Neural crest cell (in vitro differentiated cells): ENCODE data around the gene DHRS7B. TPM values are rescaled to one million over a fixed set of nuclear protein-coding genes. Genes with fewer than 3 reads are reported as not detected.

Experiments
- DNase-seq: peaks from one replicate; pipeline ENCODE4 v3.0.0; 2021; ENCODE audit warnings: low read depth, mixed read lengths, low spot score
- H3K27ac Mint-ChIP-seq: one replicate; pipeline ENCODE4 v1.8.0; 2021; ENCODE audit warnings: mild to moderate bottlenecking, mixed read lengths; ENCODE audit not compliant: unreplicated experiment
- H3K27me3 Mint-ChIP-seq: 2 replicates; pipeline ENCODE4 v1.8.0; 2021; ENCODE audit warnings: low read depth, mild to moderate bottlenecking, mixed read lengths
- H3K36me3 Mint-ChIP-seq: 2 replicates; pipeline ENCODE4 v1.8.0; 2021; ENCODE audit warnings: low read depth, mild to moderate bottlenecking, mixed read lengths
- H3K4me1 Mint-ChIP-seq: 2 replicates; pipeline ENCODE4 v1.8.0; 2021; ENCODE audit warnings: mixed read lengths
- H3K4me3 Mint-ChIP-seq: one replicate; pipeline ENCODE4 v1.8.0; 2021; ENCODE audit warnings: mild to moderate bottlenecking, mixed read lengths
- H3K9me3 Mint-ChIP-seq: 2 replicates; pipeline ENCODE4 v1.8.0; 2021; ENCODE audit warnings: mixed read lengths
- CTCF ChIP-seq: fragments of 200-600 bp; sonication (generic); conservative IDR thresholded peaks from 2 replicates; pipeline ENCODE4 v1.5.0; 2021; ENCODE audit warnings: antibody characterized with exemption, mild to moderate bottlenecking
- total RNA-seq: library from RNA; stranded (reverse); gene quantifications from 2 replicates; pipeline ENCODE4 v1.2.1, GENCODE V29; 2021

DHRS7B gene
- total RNA-seq, 1 donor from 2014 or later: 14.8 TPM

GRCh38 chr17:21183468-21183867 lies 56.7 kb downstream of the DHRS7B start:
- no peaks in the 10 kb centered on the region for H3K9me3 Mint-ChIP-seq
- H3K4me3 Mint-ChIP-seq: no peak overlapping the region
- H3K36me3 Mint-ChIP-seq: no peaks in the 10 kb centered on the region
- no peaks in the 10 kb centered on the region for H3K27me3 Mint-ChIP-seq
- TF ChIP-seq CTCF: no peak
- no peak overlapping the region for H3K27ac Mint-ChIP-seq
- no peaks in the 10 kb centered on the region for H3K4me1 Mint-ChIP-seq
- no peak for DNase-seq

GRCh38 chr17:21184570-21184969 lies 57.8 kb downstream of the DHRS7B start:
- H3K9me3 Mint-ChIP-seq: no peaks in the 10 kb centered on the region
- H3K27me3 Mint-ChIP-seq: no peaks in the 10 kb centered on the region
- no peak for DNase-seq
- no peak for TF ChIP-seq CTCF
- H3K27ac Mint-ChIP-seq: no peak overlapping the region
- no peaks in the 10 kb centered on the region for H3K4me1 Mint-ChIP-seq
- no peak overlapping the region for H3K4me3 Mint-ChIP-seq
- H3K36me3 Mint-ChIP-seq: no peaks in the 10 kb centered on the region

DNA sequence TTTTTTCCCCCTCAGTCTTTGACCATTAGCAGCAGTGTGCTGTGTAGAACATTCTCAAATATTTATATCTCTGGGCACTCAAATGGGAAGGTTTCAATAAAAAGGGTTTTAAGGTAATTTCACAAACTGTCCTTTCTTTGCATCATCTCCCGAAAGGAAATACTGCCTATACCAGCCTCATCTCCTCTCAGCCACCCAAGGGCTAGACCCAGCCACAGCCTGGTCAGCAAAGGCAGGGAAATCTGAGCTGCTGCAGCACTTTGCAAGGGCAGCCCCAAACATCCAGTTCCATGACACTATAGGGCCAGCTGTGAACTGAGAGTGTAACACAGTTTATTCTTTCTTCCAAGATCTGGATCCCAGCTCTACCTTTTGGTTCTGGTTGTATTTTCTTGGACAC lies 58.3 kb downstream of the DHRS7B start:
- no peaks in the 10 kb centered on the region for H3K36me3 Mint-ChIP-seq
- no peak overlapping the region for H3K27ac Mint-ChIP-seq
- no peak for TF ChIP-seq CTCF
- no peak for DNase-seq
- no peaks in the 10 kb centered on the region for H3K4me1 Mint-ChIP-seq
- no peak overlapping the region for H3K4me3 Mint-ChIP-seq
- H3K27me3 Mint-ChIP-seq: no peaks in the 10 kb centered on the region
- H3K9me3 Mint-ChIP-seq: no peaks in the 10 kb centered on the region

DNA sequence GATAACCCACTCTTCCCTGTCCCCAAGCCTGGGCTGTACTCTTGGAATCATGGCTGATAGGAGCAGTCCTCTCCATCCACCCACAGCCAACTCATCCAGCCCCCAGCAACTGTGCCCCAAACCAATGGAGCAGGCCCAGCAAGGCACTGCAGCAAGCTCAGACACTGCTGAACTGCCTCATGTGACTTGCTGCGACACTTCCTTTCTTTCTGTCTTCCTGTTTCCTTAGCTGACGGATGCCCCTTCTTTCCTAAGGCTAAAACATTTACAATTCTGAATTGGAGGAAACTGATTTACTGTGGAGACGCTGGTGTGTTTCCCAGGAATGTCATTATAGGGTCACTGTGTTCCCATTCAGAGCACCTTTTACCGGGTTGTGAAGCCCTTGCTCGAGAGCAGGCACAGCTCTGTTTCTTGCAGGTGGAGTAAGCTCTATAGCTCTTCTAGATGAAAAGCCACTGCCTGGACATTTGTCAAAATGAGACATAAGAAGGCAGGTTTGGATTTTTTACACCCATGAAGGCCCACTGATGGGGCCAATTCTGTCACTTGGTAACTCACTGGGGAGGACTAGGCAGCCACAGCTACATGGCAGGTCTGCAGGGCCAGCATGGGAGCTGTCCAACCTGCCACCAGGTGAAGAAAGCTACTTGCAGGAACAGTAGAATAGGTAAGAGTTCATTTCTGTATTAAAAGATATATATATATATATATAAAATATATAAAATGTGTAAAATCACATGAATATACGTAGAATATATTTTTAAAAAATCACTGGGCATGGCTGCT lies 59.8 kb downstream of the DHRS7B start:
- no peak for TF ChIP-seq CTCF
- Mint-ChIP-seq H3K9me3 (no peaks in the 10 kb centered on the region), H3K27ac (no peak overlapping the region), H3K36me3 (peaks cover 7% of the 10 kb centered on the region), H3K4me3 (no peak overlapping the region), H3K4me1 (no peaks in the 10 kb centered on the region), H3K27me3 (no peaks in the 10 kb centered on the region)
- DNase-seq: no peak

DNA sequence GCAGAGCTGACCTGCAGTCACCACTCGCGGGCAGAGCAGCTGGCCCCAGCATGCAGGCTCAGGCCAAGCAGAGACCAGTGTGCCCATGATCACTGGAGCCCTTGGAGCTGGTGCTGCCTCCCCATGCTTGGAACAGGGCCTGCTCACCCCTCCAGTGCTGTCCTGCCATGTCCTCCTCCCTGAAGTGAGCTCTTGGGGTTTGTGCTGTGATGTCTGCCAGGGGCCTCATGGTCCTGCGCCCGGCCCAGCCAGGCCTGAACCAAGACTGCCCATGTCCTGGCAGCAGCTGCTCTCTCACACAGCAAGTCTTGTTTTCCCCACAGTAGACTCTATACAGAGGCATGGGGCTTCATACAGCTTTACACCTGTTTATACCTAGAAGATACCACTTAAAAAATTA lies 62.6 kb downstream of the DHRS7B start:
- peaks cover 15% of the 10 kb centered on the region for H3K36me3 Mint-ChIP-seq
- H3K4me1 Mint-ChIP-seq: peaks cover 4% of the 10 kb centered on the region
- DNase-seq: no peak
- no peaks in the 10 kb centered on the region for H3K9me3 Mint-ChIP-seq
- TF ChIP-seq CTCF: no peak
- no peak overlapping the region for H3K4me3 Mint-ChIP-seq
- no peaks in the 10 kb centered on the region for H3K27me3 Mint-ChIP-seq
- H3K27ac Mint-ChIP-seq: no peak overlapping the region
